GM21717 (cell line): ENCODE results near the gene ADORA1.

Experiments used
- ATAC-seq: cut with Tn5 transposase; IDR thresholded peaks from one replicate; pipeline ENCODE4 v1.9.1; 2021; ENCODE audit warnings: mild to moderate bottlenecking, moderate library complexity; ENCODE audit not compliant: unreplicated experiment

Gene ADORA1

DNA sequence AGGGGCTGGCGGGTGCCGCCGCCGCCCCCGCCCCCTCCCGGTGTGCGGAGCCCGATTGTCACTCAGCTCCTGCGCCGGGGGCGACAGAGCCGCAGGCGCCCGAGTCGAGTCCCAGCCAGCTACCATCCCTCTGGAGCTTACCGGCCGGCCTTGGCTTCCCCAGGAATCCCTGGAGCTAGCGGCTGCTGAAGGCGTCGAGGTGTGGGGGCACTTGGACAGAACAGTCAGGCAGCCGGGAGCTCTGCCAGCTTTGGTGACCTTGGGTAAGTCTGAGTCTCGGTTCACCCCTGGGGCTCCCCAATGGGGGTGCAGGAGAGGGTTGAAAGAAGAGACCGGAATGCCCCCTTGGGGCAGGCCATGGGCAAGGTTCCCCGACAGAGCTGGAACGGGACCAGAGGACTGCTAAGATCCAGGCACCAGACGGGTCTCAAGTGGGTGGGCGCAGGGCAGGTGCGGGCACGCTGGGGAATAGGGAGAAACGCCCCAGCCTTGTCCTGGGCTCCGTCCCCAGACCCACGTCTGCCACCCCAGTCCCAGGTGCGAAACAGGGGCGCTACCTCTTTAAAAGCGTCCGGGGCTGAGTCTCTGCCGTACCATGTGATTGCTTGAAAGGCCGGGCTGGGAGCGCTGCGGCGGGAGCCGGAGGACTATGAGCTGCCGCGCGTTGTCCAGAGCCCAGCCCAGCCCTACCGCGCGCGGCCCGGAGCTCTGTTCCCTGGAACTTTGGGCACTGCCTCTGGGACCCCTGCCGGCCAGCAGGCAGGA lies at the start of gene ADORA1:
Gene ADORA1 (plus strand): TSS at position 61 of the 765 bp plus-strand sequence. CDS start 1,116 bp downstream, outside the sequence.
- no peak for ATAC-seq

GRCh38 chr1:203077956-203078355 lies 49.6 kb upstream of the ADORA1 start:
- no peak for ATAC-seq

GRCh38 chr1:203078478-203078877 lies 49.0 kb upstream of the ADORA1 start:
- no peak for ATAC-seq

GRCh38 chr1:203080456-203080855 lies 47.1 kb upstream of the ADORA1 start:
- ATAC-seq = no peak

DNA sequence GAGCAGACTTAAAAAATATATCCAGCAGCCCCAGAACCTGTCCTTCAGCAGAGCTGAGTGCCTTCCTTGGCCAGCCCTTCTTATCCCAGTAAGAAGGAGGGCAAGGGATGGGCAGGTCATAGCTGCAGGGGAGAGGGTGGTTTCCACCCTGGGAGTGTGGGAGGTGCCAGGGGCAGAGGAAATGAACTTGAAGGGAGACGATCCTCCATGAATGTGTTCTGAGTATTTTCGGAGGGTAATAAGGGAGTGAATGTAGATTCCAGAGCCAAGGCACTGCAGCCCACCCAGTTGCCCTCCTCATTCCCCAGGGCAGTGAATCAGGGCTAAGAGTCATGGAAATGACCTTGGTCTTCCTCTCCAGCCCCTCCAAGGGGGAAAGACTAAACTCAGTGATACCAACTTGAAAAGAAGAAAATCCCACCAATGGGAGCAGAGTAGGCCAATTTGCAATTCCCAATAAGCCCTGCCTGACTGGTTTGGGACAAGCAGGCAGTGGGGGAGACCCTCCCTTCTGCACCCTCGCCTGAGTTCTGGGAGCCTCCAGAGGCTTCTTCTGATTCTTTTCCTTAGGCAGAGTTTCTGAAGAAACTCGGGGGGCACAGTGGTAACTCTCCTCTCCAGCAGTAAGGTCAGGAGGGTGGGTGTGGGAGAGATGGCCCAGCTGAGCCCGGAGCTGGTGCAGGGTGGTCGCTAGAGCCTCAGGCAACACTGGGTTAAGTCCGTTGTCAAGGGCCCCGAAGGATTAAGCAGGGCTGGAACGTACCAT lies 45.9 kb upstream of the ADORA1 start:
- no peak for ATAC-seq

DNA sequence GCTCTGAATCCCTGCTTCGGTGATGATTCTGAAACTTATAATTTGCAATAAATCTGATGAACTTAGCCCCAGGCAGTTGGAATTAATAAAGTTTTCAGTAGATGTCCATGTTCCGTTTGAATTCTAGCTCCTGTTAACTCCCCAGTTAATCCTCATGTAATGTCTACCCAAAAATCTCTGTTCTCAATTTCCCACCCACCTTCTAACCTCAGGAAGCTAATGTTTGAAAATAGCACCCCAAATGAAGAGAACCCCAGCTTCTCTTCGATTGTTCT lies 45.4 kb upstream of the ADORA1 start:
- no peak for ATAC-seq

DNA sequence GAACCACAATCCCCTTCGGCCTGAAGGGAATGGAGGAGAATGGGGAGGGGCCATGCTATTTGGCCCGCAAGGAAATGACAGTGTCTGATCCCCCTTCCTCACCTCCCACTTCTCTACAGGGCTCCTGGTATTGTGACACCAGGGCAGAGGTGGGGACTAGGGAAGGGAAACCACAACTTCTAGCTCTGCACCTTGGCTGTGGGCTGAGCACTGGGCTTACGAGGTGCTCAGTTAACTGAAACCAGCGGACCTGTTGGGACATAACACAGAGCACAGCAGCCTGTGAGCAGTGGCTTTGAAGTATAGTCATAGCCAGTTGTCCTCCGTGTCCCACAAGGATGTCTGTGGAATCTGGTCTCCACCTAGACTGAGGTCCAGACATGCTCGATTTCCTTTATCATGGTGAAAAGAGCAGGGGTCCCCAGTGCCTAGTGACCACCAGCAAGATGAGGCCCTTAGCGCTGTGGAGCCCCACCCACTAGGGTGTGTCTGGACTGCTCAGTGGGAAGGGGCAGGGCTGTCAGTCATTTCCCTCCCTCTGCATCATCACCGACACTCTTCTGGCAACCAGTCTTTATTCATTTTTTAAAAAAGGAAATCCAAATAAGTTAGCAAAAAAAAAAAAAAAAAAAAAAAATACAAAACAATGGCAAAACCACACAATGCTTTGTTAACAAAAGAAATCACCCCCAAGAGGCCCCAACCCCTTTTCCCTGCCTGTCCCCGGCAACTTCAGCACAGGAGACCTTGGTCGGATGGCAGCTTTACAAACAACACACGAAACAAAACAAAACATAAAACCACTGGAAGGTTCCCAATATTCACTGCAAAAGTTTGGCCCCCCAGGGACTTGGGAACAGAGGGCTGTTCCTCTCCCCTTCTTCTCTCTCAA lies 44.7 kb upstream of the ADORA1 start:
- no peak for ATAC-seq

DNA sequence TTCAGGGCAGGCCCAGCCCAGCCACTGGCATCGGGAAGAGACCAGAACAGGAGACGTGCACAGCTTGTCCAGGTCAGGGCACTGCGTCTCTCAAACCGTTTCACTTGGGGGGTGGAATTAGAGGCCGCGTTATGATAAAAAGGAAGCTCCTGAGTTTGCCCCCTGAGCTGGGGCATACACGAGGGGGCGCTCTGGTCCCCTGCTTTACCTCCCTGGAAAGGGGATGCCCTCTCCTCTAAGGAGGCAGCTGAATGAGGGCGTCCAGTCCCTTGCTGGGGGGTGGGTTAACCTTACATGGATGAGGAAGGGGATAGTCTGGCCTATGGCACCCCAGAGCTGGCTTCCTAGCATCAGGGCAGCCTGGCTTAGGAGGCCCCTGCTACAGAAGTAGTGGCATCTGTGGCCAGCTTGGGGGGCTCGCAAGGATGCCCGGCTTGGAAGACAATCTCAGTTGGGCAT lies 44.0 kb upstream of the ADORA1 start:
- no peak for ATAC-seq

DNA sequence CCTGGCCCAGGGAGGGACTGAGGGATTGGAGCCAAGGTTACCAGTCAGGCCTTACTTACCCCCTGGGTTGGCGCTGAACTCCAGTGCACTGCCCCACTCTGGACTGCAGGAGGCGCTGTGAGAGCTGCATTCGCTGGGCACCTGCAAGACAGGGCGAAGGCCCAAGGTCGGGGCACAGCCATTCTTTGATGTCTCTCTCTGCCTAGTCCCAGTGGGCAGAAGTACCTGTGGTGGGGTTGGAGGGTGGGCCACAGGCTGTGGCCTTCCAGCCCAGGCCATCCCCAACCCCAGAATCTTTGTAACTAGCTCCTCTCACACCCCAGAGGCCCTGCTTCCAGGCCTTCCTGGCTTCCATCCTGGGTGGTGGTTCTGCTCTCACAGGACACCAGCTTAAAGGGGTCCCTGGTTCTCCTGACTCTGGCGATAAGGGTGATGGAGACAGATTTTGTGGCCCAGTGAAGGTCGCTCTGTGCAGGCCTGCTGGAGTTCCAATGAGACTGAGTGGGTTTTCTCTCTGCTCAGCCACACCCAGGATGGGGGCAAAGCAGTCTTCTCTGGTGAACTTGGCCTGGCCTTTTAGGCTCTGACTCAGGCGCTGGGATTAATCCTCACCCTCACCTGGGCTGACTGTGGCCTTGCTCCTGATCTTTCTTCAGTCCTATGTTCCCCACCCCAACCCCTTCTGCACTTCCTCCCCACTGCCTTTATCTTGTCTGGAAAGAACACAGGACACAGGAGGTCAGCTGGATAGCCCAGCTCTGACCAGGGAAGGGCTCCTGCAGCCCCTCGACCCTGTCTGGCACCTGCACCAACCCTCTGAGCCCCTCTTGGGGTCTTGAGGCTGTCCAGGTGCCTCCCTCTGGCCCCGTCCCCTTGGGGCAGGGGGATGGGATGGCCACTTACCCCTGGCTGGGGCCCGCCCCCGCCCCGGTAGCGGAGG lies 42.7 kb upstream of the ADORA1 start:
- ATAC-seq = no peak

DNA sequence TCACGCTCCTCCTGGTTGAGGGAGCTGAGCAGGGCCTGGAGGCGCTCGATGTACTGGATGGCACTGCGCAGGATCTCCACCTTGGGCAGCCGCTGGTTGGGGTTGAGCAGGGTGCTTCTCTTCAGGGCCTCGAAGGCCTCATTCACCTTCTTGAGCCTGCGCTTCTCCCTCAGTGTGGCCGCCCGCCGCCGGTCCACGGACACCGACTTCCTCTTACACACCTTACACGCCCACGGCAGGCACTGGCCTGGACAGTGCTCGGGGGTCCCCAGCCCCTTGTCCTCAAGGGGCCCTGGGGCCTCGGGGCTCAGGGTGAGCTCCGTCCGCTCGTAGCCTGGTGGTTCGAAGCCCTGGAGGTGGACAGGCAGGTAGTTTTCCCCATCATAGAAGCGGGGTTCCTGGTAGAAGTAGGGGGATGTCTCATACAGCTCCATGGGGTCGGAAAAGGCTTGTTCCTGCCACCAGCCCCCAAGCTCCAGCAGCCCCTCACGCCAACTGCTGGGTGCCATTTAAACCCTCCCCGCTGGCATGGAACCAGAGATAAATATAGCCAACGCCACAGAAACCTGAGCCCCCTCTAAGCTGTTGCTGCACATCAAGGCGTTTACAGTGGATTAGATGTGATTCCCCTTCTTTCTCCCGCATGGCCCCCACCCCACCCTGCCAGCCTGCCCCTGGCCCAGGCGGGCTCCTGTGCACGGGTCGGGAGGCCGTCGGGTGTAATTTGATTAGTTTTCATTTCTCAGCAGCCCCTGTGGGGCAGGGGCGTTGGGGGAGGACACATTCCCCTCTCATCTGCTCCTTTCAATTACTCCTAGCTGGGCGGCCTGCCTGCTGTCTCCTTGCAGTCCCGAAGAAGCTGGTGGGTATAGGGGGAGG lies 41.8 kb upstream of the ADORA1 start, which contains the start of gene MYOG:
Gene MYOG (minus strand): TSS at position 485 of the 879 bp plus-strand sequence. CDS start 51 bp downstream, at position 434.
- no peak for ATAC-seq

- ATAC-seq = no peak
Measured at GRCh38 chr1:203086992-203087763, 40.3 kb upstream of the ADORA1 start.

GRCh38 chr1:203088441-203088840 lies 39.1 kb upstream of the ADORA1 start:
- no peak for ATAC-seq

GRCh38 chr1:203089001-203089650 lies 38.4 kb upstream of the ADORA1 start:
- no peak for ATAC-seq

GRCh38 chr1:203089651-203090045 lies 37.9 kb upstream of the ADORA1 start:
- ATAC-seq = no peak

GRCh38 chr1:203090421-203091198 lies 36.9 kb upstream of the ADORA1 start:
- ATAC-seq = no peak

GRCh38 chr1:203091199-203091477 lies 36.4 kb upstream of the ADORA1 start:
- no peak for ATAC-seq

GRCh38 chr1:203091761-203092330 lies 35.7 kb upstream of the ADORA1 start:
- no peak for ATAC-seq
